ENCODE data around the gene CYP27B1.
"Not testable (repeated sequence)": the region's sequence is repeated elsewhere in the genome, so short reads cannot be mapped to it uniquely, and the experiment has no call there.

Gene CYP27B1

GRCh38 chr12:57722716-57723629 is 43.9 kb downstream of the CYP27B1 start:
- DNase-seq (ENCODE audit: low read depth in 2 of 2) = no peak

DNA sequence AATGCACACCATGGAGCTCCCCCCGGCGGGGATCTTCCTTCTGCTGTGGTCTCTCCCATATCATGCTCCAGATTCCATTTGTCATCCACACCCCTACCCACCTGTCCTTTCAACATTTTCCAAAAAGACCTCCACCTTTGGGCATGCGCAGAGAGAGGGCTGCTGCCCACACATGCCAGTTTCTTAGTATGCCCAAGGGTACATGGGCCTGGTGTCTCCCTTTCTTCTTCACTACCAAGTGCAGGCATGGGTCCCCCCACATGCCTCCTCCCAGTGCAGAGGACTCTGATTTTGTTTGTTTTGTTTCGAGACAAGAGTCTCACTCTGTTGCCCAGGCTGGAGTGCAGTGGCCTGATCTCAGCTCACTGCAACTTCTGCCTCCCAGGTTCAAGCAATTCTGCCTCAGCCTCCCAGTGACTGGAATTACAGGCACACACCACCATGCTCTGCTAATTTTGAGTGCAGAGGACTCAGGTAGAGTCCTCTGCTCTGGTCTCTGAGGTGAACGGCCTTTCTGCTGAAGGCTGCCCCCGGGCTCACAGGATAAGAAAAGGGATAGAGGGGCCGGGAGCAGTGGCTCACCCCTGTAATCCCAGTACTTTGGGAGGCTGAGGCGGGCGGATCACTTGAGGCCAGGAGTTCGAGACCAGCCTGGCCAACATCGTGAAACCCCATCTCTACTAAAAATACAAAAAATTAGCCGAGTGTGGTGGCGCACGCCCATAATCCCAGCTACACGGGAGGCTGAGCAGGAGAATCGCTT is 44.9 kb downstream of the CYP27B1 start:
- not testable (repeated sequence) for DNase-seq (ENCODE audit: low read depth in 2 of 2)

DNA sequence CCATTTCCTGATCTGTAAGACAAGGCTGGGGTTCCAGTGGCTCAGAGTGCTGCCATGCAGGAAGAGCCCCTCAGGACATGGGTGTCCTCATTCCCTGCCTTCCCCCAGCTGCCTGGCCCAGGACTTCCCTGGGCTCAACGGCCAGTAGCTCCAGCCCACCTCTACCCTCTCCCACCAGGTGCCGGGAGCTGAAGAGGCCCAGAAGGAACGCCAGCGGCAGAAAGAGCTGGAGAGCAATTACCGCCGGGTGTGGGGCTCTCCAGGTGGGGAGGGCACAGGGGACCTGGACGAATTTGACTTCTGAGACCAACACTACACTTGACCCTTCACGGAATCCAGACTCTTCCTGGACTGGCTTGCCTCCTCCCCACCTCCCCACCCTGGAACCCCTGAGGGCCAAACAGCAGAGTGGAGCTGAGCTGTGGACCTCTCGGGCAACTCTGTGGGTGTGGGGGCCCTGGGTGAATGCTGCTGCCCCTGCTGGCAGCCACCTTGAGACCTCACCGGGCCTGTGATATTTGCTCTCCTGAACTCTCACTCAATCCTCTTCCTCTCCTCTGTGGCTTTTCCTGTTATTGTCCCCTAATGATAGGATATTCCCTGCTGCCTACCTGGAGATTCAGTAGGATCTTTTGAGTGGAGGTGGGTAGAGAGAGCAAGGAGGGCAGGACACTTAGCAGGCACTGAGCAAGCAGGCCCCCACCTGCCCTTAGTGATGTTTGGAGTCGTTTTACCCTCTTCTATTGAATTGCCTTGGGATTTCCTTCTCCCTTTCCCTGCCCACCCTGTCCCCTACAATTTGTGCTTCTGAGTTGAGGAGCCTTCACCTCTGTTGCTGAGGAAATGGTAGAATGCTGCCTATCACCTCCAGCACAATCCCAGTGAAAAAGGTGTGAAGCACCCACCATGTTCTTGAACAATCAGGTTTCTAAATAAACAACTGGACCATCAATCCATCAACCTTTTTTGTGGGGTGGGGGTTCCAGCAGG is 46.0 kb downstream of the CYP27B1 start:
- DNase-seq (ENCODE audit: low read depth in 2 of 2) = no peak

DNA sequence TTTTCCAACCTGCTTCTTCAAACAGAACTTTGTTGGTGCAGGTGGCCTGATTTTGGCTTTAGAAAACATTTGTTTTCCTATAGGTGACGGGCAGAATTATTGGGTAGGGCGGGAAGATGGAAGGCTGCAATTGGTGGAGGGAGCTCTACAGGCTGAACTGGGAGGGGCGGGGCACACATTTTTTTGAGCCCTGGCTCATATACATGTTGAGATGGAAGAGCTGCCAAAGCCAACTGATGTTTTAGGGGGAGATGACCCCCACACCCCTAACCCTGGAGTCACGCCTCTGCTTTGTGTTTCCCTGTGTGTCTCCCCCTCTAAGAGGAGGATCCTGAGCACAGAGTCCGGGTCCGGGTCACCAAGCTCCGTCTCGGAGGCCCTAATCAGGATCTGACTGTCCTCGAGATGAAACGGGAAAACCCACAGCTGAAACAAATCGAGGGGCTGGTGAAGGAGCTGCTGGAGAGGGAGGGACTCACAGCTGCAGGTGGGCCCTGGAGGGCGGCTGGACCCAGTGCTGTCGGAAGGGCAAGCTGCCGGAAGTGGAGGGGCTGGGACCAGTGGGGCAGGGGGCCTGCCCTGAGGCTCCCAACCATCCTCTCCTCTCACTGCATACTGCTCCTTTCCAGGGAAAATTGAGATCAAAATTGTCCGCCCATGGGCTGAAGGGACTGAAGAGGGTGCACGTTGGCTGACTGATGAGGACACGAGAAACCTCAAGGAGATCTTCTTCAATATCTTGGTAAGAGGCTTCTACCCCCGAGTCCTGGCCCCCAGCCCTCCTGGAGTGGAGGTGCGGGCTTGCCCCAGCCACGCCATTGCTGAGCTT is 46.9 kb downstream of the CYP27B1 start:
- DNase-seq (ENCODE audit: low read depth in 2 of 2) = no peak

DNA sequence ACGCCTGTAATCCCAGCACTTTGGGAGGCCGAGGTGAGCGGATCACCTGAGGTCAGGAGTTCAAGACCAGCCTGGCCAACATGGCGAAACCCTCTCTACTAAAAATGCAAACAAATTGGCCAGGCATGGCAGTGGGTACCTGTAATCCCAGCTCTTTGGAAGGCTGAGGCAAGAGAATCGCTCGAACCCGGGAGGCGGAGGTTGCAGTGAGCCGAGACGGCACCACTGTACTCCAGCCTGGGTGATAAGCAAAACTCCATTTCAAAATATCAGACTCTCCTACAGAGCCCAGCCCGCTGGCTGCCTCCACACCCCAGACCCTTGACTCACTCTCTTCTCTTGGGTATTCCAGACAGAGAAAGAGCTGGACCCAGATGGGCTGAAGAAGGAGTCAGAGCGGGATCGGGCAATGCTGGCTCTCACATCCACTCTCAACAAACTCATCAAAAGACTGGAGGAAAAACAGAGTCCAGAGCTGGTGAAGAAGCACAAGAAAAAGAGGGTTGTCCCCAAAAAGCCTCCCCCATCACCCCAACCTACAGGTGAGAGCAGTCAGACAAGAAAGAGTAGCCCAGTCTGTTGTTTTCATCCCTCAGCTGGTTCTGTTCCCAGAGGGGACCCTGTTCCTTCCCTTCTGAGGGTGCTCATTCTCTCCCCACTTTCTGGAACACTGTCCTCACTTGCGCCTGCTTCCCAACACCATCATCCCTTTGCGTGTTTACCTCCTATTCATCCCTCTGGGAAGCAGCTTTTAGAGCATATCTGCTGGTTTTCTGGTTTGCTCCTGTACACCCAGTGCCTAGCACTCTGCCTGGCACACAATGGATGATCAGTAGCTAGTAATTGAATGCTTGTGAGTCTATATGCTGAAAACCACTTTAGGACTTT is 48.0 kb downstream of the CYP27B1 start:
- DNase-seq (ENCODE audit: low read depth in 2 of 2) = no peak

GRCh38 chr12:57717846-57718640 is 48.8 kb downstream of the CYP27B1 start:
- no peak for DNase-seq (ENCODE audit: low read depth in 2 of 2)

DNA sequence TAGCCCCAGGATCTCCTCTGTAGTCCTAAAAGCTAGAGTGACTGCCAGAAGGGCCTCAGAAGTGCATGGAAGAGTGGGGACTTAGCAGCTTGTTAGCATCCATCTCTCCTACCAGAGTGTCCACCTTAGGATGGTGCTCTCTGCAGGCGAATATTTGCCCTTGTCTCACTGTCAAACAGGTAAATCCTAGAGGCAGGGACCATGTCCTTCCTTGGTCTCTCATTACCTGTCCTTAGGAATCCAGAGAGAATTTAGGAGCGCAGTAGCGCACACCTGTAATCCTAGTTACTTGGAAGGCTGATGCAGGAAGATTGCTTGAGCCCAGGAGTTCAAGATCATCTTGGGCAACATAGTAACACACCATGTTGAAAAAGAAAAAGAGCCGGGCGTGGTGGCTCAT is 49.7 kb downstream of the CYP27B1 start:
- DNase-seq (ENCODE audit: low read depth in 2 of 2) = no peak

GRCh38 chr12:57716305-57716704 is 50.6 kb downstream of the CYP27B1 start:
- DNase-seq (ENCODE audit: low read depth in 2 of 2) = no peak

- DNase-seq (ENCODE audit: low read depth in 2 of 2) = no peak
Measured at GRCh38 chr12:57715786-57716185, 51.1 kb downstream of the CYP27B1 start.

DNA sequence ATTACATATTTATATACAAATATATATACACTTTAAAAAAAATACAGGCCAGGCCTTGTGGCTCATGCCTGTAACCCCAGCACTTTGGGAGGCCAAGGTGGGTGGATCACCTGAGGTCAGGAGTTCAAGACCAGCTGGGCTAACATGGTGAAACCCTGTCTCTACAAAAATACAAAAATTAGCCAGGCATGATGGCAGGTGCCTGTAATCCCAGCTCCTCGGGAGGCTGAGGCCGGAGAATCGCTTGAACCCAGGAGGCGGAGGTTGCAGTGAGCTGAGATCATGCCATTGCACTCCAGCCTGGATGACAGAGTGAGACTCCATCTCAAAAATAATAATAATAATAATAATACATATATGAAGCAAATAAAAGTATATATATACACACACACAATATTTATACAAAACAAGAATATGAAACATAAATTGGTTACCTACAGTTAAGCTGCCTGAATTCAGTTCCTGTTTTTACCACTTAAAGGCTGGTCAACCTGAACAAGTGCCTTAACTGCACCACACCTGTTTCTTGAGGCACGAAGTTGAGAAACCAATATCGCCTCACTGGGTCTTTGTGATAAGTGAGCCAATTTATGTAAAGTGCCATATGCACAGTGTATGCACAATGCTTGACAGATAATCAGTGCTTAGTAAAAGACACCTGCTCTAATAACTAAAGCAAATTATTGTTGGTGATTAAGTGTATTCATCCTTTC is 51.7 kb downstream of the CYP27B1 start:
- not testable (repeated sequence) for DNase-seq (ENCODE audit: low read depth in 2 of 2)

DNA sequence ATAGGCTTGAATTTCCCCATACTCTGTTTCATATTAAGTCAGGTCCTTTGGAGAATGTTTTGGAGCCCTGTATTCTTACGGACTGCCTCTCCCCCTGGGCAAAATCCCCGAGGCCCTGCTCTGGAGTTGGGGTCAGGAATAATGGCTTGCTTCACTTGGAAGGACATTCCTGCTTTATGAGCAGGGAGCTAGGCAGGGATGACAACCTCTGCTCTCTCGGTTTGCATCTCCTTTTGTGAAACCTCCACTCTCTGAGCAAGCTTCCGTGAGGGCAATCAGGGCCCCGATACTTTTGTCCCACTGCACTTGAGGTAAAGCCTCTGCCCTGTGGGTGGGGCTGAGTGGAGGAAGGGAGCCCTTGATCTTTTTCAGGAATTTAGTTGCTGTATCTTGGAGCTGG is 53.7 kb downstream of the CYP27B1 start:
- DNase-seq (ENCODE audit: low read depth in 2 of 2) = no peak

GRCh38 chr12:57712701-57713100 is 54.2 kb downstream of the CYP27B1 start:
- no peak for DNase-seq (ENCODE audit: low read depth in 2 of 2)

Data from stimulated activated CD8-positive, alpha-beta memory T cell treated with anti-CD3 and anti-CD28 coated beads, Interleukin-7, amount 100 ng/mL, for 1 hour (primary cell).